GM18870 (cell line): ENCODE results near the gene GUCY1A1.
"Not testable (repeated sequence)": the region's sequence is repeated elsewhere in the genome, so short reads cannot be mapped to it uniquely, and the experiment has no call there.

Experiments used
- ATAC-seq: cut with Tn5 transposase; IDR thresholded peaks from one replicate; pipeline ENCODE4 v1.9.1; 2021; ENCODE audit warnings: moderate library complexity; ENCODE audit not compliant: unreplicated experiment

The GUCY1A1 gene

GRCh38 chr4:155666344-155667221 is at the start of gene GUCY1A1:
Gene GUCY1A1 (plus strand): TSS chr4:155666848. CDS start chr4:155696868, 30,020 bp downstream.
- ATAC-seq: peak; percentile 35

DNA sequence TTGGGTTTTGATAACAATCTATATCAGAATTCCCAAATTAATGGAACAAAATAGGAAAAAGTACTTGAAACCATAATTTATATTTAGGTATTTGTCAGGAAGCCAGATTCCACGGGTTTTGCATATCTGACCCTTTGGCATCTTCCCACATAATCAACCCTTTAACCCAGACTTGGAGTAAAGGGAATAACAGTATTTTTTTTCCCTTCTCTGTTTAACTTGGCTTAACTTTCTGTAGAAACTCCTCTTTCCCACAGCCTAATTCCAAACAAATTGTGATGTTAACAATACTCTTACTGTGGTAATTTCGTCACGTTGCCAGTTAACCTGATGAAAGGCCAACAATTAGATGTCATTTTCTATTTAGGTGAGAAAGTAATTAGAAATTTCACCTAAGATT is 49.4 kb upstream of the GUCY1A1 start:
- ATAC-seq: no peak

DNA sequence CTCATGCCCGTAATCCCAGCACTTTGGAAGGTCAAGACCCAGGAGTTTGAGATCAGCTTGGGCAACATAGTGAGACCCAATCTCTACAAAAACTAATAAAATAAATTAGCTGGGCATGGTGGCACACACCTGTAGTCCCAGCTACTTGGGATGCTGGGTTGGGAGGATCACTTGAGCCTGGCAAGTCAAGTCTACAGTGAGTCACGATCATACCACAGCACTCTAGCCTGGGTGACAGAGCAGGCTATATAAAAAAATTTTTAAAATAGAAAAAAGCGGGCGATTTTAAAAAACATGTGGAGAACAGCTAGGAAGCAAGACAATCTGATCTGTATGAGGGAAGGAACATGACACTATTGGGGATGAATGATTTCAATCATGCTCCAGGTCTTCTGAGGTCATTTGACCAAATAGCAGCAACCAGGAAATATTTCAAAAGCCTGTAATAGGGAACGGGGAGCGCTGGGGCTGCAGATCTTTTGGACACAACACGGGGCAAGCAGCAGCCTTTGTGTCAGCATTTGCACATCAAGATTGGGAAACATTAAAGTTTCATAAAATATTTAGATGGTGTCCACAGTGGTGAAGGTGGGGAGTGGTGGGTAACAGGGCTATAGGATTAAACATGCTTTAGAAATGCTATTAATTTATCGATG is 48.3 kb upstream of the GUCY1A1 start:
- no peak for ATAC-seq

GRCh38 chr4:155620637-155621036 is 46.0 kb upstream of the GUCY1A1 start:
- no peak for ATAC-seq

GRCh38 chr4:155624478-155624877 is 42.2 kb upstream of the GUCY1A1 start:
- peak; percentile 98 for ATAC-seq

DNA sequence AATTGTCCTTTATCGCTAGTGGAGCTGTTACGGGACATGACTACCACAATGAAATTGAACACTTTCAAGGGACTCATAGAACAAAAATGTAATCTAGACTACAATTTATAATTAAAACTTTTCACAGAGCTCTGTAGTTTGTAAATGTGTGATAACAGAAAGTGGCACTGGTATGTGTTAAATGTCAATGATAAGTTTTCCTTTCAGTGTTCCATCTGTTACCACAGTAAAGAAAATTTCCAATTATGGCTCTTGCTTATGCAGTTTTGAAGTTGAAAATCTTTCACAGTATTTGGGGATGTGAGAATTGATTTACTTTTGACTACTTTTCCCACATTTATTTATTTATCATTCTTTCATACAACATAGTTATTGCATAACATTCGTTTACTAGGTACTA is 40.1 kb upstream of the GUCY1A1 start:
- ATAC-seq: no peak

- ATAC-seq: no peak
Measured at GRCh38 chr4:155629183-155629825, 37.3 kb upstream of the GUCY1A1 start.

GRCh38 chr4:155629956-155630355 is 36.7 kb upstream of the GUCY1A1 start:
- ATAC-seq: no peak

DNA sequence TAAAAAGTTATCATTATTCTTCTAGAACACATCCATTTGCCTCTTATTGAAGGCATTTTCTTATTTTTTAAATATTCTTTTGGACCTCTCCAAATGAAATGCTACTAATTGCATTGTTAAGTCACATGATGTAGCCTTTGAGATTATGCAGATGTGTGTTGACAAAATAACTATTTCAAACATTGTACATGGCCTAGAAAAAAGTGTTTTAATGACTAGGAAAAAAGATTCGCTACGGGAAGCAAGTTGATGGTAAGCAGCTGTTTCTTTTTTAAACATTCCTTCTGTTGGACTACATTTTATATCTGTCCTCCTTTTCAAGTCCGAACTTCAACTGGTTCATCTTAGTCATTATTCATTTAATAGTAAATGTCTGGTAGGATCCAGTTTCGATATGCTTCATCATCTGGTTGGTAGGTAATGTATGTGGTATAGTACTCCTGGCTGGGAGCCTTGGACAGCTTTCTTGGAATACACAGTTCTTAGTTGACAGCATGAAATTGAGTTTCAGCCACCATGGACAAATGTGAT is 34.3 kb upstream of the GUCY1A1 start:
- no peak for ATAC-seq

GRCh38 chr4:155638195-155638965 is 28.3 kb upstream of the GUCY1A1 start:
- no peak for ATAC-seq

- peak; percentile 82 for ATAC-seq
Measured at GRCh38 chr4:155639704-155640523, 26.7 kb upstream of the GUCY1A1 start.

DNA sequence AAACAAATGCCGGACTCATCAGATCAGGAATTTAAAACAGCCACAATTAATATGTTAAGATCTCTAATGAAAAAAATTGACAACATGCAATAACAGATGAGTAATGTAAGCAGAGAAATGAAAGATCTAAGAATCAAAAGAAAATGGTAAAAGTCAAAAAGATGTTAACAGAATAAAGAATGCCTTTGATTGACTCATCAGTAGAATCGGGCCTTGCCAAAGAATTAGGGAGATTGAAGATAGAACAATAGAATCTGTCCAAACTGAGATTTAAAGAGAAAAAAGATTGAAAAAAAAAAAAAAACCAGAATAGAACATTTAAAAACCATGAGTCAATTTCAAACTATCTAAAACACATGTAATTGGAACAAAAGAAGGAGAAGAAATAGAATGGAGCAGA is 25.9 kb upstream of the GUCY1A1 start:
- ATAC-seq: no peak

- no peak for ATAC-seq
Measured at GRCh38 chr4:155643087-155643486, 23.6 kb upstream of the GUCY1A1 start.

DNA sequence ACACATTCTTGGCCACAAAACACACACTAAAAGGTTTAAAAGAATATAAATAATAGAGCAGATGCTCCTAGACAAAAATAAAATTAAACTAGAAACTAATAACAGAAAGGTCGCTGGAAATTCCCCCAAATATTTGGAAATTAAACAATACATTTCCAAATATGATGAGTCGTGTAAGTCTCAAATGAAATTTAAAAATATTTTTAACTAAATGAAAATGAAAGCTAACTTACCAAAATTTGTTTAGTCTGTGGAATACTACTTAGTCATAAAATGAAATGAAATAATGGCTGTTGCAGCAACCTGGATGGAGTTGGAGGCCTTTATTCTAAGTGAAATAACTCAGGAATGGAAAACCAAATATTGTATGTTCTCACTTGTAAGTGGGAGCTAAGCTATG is 20.6 kb upstream of the GUCY1A1 start:
- ATAC-seq: no peak

DNA sequence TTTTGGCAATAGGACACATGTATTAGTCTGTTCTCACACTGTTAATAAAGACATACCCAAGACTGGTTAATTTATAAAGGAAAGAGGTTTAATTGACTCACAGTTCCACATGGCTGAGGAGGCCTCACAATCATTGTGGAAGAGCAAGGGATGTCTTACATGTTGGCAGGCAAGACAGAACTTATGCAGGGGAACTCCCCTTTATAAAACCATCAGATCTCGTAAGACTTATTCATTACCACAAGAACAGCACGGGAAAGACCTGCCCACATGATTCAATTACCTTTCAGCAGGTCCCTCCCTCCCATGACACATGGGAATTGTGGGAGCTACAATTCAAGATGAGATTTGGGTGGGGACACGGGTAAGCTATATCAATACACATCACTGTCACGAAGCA is 15.9 kb upstream of the GUCY1A1 start:
- not testable (repeated sequence) for ATAC-seq

DNA sequence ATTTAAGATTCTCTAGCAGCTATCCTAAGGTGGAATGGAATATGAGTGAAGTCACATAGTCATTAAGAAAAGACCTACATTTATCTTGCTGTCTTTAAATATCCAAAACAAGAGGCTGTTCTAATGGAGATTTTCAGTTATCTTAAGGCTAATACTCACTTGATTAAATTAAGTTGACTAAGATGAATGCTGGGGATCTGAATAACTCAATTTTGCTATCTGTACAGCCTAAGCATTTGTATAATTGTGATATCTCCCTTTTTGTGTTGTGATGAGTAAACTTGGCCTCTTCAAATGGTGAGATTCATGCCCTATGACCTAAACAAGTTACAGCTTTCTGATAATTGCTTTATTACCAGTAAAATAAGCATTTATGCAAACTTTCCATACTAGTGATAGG is 13.6 kb upstream of the GUCY1A1 start:
- ATAC-seq: no peak

DNA sequence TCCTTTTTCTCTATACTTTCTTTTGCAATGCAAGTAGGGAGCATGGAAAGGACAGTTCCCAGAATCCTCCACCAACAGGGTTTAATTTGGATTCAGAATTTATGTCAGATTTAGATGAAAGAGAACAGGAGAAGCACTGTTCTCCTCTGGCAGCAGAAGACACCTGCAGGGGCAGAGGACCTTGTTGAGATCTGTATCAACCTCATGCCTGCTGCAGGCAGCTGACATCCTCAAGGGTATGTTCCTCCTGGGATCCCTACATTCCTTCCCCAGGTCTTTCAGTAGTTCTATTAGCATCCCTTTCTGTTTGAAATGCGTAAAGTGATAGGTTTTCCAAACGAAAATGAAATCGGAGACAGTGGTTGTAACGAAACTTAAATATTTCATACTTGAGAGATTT is 10.6 kb upstream of the GUCY1A1 start:
- no peak for ATAC-seq

- no peak for ATAC-seq
Measured at GRCh38 chr4:155657169-155657568, 9.5 kb upstream of the GUCY1A1 start.

DNA sequence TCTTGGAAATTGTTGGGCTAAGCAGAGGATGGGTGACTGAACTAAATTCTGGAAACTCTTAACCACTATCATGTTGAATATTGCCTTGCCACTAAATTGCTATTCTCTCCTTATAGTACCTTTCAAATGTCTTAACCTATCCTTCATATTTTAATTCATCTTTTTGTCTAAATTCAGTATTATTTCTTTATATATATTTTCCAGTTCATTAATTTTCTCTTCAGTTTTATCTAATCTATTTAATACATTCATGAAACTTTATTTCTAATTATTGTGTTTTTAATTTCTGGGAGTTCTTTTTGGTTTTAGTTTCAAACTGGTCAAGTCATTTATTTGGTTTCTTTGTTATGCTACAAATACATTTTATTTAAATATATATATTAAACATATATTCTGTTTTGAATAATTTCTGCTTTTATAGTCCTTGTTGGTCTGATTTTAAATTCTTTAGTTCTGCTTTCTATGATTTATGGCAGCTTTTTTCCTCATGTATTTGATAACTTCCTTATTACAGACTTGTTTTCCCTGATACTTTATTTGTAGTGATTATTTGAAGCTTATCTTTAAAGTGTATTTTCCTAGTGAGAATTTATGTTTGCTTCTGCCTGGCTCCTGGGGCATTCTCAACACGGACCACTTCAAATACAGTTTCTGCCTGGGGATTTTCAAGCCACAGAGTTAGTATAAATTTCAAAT is 8.5 kb upstream of the GUCY1A1 start:
- no peak for ATAC-seq
